CD8-positive, alpha-beta memory T cell (primary cell): Measurements from ENCODE around the gene ADAM10. TPM values are rescaled to one million over a fixed set of nuclear protein-coding genes. Genes with fewer than 3 reads are reported as not detected.

Experiments
- CTCF ChIA-PET: fragments of 350-600 bp; sonication (Branson Sonifier 250); formaldehyde crosslinking; loops from one replicate; lab custom pipeline; 2021; ENCODE audit warnings: antibody characterized with exemption; lab: Charles Lee
- POLR2A ChIA-PET: fragments of 350-600 bp; sonication (Branson Sonifier 250); formaldehyde crosslinking; loops from one replicate; lab custom pipeline; 2021; ENCODE audit warnings: antibody characterized with exemption; lab: Charles Lee
- DNase-seq, 5 donors: peaks; one replicate each; pipeline versions ENCODE4 v3.0.0 to v3.0.0-alpha.2; 2020 to 2022; ENCODE audit warnings: mixed read lengths in 1 of 5
- H3K27ac ChIP-seq: one replicate; pipeline ENCODE4 v1.7.0; 2013; ENCODE audit warnings: low read depth, mild to moderate bottlenecking, low read length, moderate library complexity
- H3K27me3 ChIP-seq: 2 replicates; pipeline ENCODE4 v1.7.0; 2013; ENCODE audit warnings: low read length, mild to moderate bottlenecking; ENCODE audit not compliant: insufficient read depth, poor library complexity, severe bottlenecking
- H3K36me3 ChIP-seq: 2 replicates; pipeline ENCODE4 v1.7.0; 2013; ENCODE audit warnings: mild to moderate bottlenecking, low read length, moderate library complexity; ENCODE audit not compliant: insufficient read depth
- H3K4me1 ChIP-seq: 2 replicates; pipeline ENCODE4 v1.7.0; 2013; ENCODE audit warnings: mild to moderate bottlenecking, low read length, moderate library complexity; ENCODE audit not compliant: insufficient read depth
- H3K4me3 ChIP-seq: 2 replicates; pipeline ENCODE4 v1.7.0; 2013; ENCODE audit warnings: mild to moderate bottlenecking, low read length
- H3K9me3 ChIP-seq: 2 replicates; pipeline ENCODE4 v1.7.0; 2013; ENCODE audit warnings: mild to moderate bottlenecking, low read length
- H3K27ac Mint-ChIP-seq, 8 donors: one replicate each; pipeline ENCODE4 v1.8.0; 2020 to 2021; ENCODE audit warnings: mixed read lengths in 8 of 8, mild to moderate bottlenecking in 6 of 8, inconsistent platforms in 3 of 8, moderate library complexity in 3 of 8
- H3K27me3 Mint-ChIP-seq, 2 donors: one replicate each; pipeline ENCODE4 v1.8.0; 2020 to 2021; ENCODE audit warnings: mixed read lengths in 2 of 2, mild to moderate bottlenecking in 1 of 2, moderate library complexity in 1 of 2
- H3K36me3 Mint-ChIP-seq, 3 donors: one replicate each; pipeline ENCODE4 v1.8.0; 2020 to 2021; ENCODE audit warnings: mixed read lengths in 3 of 3, inconsistent platforms in 1 of 3, mild to moderate bottlenecking in 1 of 3
- H3K4me1 Mint-ChIP-seq, 3 donors: one replicate each; pipeline ENCODE4 v1.8.0; 2020 to 2021; ENCODE audit warnings: mixed read lengths in 3 of 3, inconsistent platforms in 1 of 3, mild to moderate bottlenecking in 1 of 3
- H3K4me3 Mint-ChIP-seq, 7 donors: one replicate each; pipeline ENCODE4 v1.8.0; 2020 to 2021; ENCODE audit warnings: mixed read lengths in 7 of 7, mild to moderate bottlenecking in 6 of 7, moderate library complexity in 4 of 7, inconsistent platforms in 2 of 7
- H3K9me3 Mint-ChIP-seq, 5 donors: one replicate each; pipeline ENCODE4 v1.8.0; 2020 to 2022; ENCODE audit warnings: mixed read lengths in 5 of 5, mild to moderate bottlenecking in 3 of 5, moderate library complexity in 2 of 5, inconsistent platforms in 1 of 5
- polyA plus RNA-seq: library from polyadenylated mRNA; unstranded; fragments of 300-500 nt; fragmentation: Illumina TruSeq; gene quantifications from one replicate; pipeline ENCODE4 v1.2.3, GENCODE V29; 2021
- total RNA-seq, 2 experiments: library from RNA; stranded (reverse); gene quantifications; one replicate each; pipeline ENCODE4 v1.2.3, GENCODE V29; 2021

The ADAM10 gene
- total and polyA plus RNA-seq, 3 experiments from 2014 or later: 81.6 to 120 (median 86.6) TPM

DNA sequence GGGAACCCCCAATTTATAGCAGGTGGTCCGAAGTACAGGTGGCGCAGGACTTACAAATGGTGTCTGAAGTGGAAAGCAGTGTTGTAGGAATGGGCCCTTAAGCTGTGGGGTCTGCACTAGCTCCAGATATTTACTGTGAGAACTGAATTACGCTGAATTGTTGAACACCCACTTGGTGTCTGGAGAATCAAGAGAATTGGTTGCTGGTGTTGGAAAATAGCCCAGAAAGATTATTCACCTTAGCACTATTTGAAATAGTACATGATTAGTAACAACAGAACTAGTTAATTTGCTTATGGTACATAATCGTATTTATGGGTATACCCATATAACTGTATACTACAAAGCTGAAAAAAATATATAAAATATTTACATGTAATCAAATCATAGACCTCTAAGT, 64.8 kb downstream of the ADAM10 start:
- Histone ChIP-seq H3K36me3 (no peaks in the 10 kb centered on the region), H3K27ac (no peak overlapping the region), H3K4me1 (no peaks in the 10 kb centered on the region), H3K27me3 (no peaks in the 10 kb centered on the region), H3K4me3 (no peak overlapping the region), H3K9me3 (no peaks in the 10 kb centered on the region)
- Mint-ChIP-seq H3K4me1 (peaks cover 28 to 65% (median 57%) of the 10 kb centered on the region in 3 donors), H3K4me3 (no peak overlapping the region), H3K27ac (no peak overlapping the region), H3K27me3 (no peaks in the 10 kb centered on the region), H3K9me3 (no peaks in the 10 kb centered on the region), H3K36me3 (peaks cover 0 to 23% (median 4%) of the 10 kb centered on the region in 3 donors)
- no peak for DNase-seq
- CTCF ChIA-PET: no interaction called here
- POLR2A ChIA-PET: no interaction called here

DNA sequence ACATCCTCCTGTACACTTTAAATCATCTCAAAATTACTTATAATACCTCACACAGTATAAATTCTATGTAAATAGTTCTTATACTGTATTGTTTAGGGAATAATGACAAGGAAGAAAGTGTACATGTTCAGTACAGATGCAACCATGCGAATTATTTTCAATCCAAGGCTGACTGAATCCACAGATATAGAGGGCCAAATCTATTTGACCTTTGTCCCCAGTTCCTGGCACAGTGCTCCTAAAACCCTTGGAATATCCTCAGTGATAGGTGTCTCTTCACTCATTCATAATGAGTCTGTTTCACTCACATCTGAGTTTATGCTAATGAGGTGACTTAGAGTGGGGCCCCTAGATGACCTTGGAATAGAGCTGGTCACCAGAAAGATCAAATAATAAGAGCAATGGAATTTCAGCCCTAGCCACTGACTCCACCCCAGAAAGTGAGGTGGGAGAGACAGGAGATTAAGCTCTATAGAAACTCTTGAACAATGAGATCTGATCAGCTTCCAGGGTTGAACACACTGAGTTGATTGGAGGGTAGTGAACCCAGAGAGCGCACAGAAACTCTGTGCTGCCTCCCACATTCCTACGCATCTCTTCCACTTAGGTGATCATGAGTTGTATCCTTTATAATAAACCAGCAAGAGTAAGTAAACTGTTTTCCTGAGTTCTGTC, 65.3 kb downstream of the ADAM10 start:
- DNase-seq: no peak
- POLR2A ChIA-PET: no interaction called here
- H3K4me1 Mint-ChIP-seq: peaks cover 26 to 61% (median 54%) of the 10 kb centered on the region in 3 donors
- no peaks in the 10 kb centered on the region for H3K9me3 Mint-ChIP-seq
- CTCF ChIA-PET: no interaction called here
- no peaks in the 10 kb centered on the region for H3K36me3 ChIP-seq
- no peaks in the 10 kb centered on the region for H3K27me3 ChIP-seq
- H3K4me3 ChIP-seq: no peak overlapping the region
- no peaks in the 10 kb centered on the region for H3K27me3 Mint-ChIP-seq
- no peak overlapping the region for H3K4me3 Mint-ChIP-seq
- no peaks in the 10 kb centered on the region for H3K9me3 ChIP-seq
- no peak overlapping the region for H3K27ac ChIP-seq
- H3K27ac Mint-ChIP-seq: peak overlapping the region in 2 of 8 donors; percentile 7 to 63
- no peaks in the 10 kb centered on the region for H3K4me1 ChIP-seq
- peaks cover 0 to 24% (median 4%) of the 10 kb centered on the region in 3 donors for H3K36me3 Mint-ChIP-seq

DNA sequence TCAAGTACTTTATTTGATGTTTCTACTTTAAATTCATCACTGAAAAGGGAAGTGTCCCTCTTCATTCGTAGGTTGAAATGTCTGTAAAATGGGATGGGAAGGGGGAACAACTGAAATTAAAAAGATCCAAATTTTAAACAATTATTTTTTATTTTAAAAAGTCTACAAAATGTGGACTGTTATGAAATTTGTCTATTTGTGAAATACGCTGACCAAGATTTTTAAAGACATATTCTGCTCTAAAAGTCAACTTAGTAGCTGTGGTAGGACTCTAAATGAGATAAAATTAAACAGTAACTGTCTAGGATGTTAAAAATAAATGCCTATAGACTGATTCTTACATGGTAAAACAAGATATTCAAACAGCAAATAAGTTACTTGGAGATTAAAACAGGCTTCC, 67.3 kb downstream of the ADAM10 start:
- H3K9me3 ChIP-seq: no peaks in the 10 kb centered on the region
- DNase-seq: no peak
- ChIA-PET POLR2A (no interaction called here), CTCF (no interaction called here)
- H3K27ac ChIP-seq: no peak overlapping the region
- no peak overlapping the region for H3K4me3 Mint-ChIP-seq
- H3K27ac Mint-ChIP-seq: peak overlapping the region in 2 of 8 donors; percentile 18 to 19
- no peaks in the 10 kb centered on the region for H3K36me3 ChIP-seq
- H3K36me3 Mint-ChIP-seq: peaks cover 0 to 38% (median 6%) of the 10 kb centered on the region in 3 donors
- H3K27me3 ChIP-seq: no peaks in the 10 kb centered on the region
- H3K4me1 ChIP-seq: no peaks in the 10 kb centered on the region
- peaks cover 26 to 60% (median 52%) of the 10 kb centered on the region in 3 donors for H3K4me1 Mint-ChIP-seq
- no peaks in the 10 kb centered on the region for H3K9me3 Mint-ChIP-seq
- H3K27me3 Mint-ChIP-seq: no peaks in the 10 kb centered on the region
- H3K4me3 ChIP-seq: no peak overlapping the region

DNA sequence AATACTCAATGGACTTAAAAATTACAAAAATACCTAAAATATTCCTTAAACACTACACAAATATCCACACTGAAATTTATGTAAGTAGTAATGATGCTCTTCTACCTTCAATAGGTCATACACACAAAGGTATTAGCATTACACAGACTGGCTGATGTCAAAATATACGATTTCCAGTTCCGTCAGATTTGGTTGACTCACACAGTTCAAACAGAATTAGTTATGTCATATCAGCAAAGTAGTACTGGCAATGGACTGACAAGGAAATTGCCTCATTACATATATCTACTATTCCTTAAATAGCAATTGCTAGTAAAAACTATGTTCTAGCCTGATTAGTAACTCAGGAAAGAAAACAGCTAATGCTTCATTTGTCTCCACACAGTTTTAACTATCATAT, 70.8 kb downstream of the ADAM10 start:
- CTCF ChIA-PET: no interaction called here
- no peaks in the 10 kb centered on the region for H3K36me3 ChIP-seq
- no peaks in the 10 kb centered on the region for H3K9me3 Mint-ChIP-seq
- no peaks in the 10 kb centered on the region for H3K27me3 Mint-ChIP-seq
- peaks cover 18 to 33% (median 26%) of the 10 kb centered on the region in 3 donors for H3K4me1 Mint-ChIP-seq
- no peak overlapping the region for H3K27ac ChIP-seq
- H3K9me3 ChIP-seq: no peaks in the 10 kb centered on the region
- POLR2A ChIA-PET: no interaction called here
- peak overlapping the region in 1 of 8 donors; percentile 29 for H3K27ac Mint-ChIP-seq
- H3K27me3 ChIP-seq: no peaks in the 10 kb centered on the region
- peaks cover 0 to 50% (median 4%) of the 10 kb centered on the region in 3 donors for H3K36me3 Mint-ChIP-seq
- no peak for DNase-seq
- no peak overlapping the region for H3K4me3 ChIP-seq
- H3K4me1 ChIP-seq: no peaks in the 10 kb centered on the region
- H3K4me3 Mint-ChIP-seq: no peak overlapping the region

DNA sequence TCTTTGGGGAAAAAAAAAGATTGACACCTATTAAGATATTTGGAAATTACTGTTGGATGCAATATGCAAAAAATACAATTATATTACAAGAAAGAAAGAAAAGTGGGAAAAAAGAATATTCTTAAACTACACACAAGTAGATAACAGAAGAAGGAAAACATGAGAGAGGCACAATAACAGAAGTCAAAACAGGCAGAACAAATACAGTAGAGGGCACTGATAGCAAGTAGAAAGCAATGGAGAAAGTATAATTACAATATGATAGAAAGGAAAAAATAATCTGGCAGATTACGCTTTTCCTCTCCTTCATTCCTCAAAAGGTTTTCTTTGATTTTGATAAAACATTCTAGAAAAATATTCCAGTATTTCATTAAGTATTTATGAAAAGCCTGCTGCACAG, 72.1 kb downstream of the ADAM10 start:
- H3K4me3 ChIP-seq: no peak overlapping the region
- CTCF ChIA-PET: no interaction called here
- H3K4me1 Mint-ChIP-seq: peaks cover 21 to 29% (median 22%) of the 10 kb centered on the region in 3 donors
- no peaks in the 10 kb centered on the region for H3K27me3 ChIP-seq
- POLR2A ChIA-PET: no interaction called here
- no peaks in the 10 kb centered on the region for H3K9me3 Mint-ChIP-seq
- no peaks in the 10 kb centered on the region for H3K9me3 ChIP-seq
- peak overlapping the region in 3 of 8 donors; percentile 11 to 81 (median 27) for H3K27ac Mint-ChIP-seq
- no peaks in the 10 kb centered on the region for H3K27me3 Mint-ChIP-seq
- H3K27ac ChIP-seq: no peak overlapping the region
- H3K4me1 ChIP-seq: no peaks in the 10 kb centered on the region
- H3K36me3 Mint-ChIP-seq: peaks cover 0 to 57% (median 9%) of the 10 kb centered on the region in 3 donors
- no peak overlapping the region for H3K4me3 Mint-ChIP-seq
- no peaks in the 10 kb centered on the region for H3K36me3 ChIP-seq
- DNase-seq: no peak

DNA sequence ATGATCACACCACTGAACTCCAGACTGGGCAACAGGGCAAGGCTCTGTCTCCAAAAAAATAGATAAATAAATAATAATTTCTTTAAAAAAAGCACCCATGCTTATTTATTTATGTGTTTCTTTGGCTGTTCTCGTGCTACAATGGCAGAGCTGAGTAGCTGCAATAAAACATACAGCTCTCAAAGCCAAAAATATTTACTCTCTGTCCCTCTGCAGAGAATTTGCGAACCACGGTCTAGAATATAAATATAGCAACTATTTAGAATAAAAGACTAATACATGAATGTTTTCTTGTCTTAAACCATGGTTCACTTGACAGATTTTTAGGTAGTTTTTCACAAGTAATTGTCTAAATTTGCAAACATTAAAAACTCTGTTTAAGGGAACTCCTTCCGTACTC, 72.7 kb downstream of the ADAM10 start:
- Histone ChIP-seq H3K27ac (no peak overlapping the region), H3K9me3 (no peaks in the 10 kb centered on the region), H3K27me3 (no peaks in the 10 kb centered on the region), H3K4me3 (no peak overlapping the region), H3K4me1 (no peaks in the 10 kb centered on the region), H3K36me3 (no peaks in the 10 kb centered on the region)
- Mint-ChIP-seq H3K4me1 (peaks cover 18 to 25% (median 21%) of the 10 kb centered on the region in 3 donors), H3K27ac (peak overlapping the region in 2 of 8 donors; percentile 27 to 58), H3K36me3 (peaks cover 0 to 59% (median 12%) of the 10 kb centered on the region in 3 donors), H3K4me3 (no peak overlapping the region), H3K27me3 (no peaks in the 10 kb centered on the region), H3K9me3 (no peaks in the 10 kb centered on the region)
- ChIA-PET POLR2A (no interaction called here), CTCF (no interaction called here)
- no peak for DNase-seq

DNA sequence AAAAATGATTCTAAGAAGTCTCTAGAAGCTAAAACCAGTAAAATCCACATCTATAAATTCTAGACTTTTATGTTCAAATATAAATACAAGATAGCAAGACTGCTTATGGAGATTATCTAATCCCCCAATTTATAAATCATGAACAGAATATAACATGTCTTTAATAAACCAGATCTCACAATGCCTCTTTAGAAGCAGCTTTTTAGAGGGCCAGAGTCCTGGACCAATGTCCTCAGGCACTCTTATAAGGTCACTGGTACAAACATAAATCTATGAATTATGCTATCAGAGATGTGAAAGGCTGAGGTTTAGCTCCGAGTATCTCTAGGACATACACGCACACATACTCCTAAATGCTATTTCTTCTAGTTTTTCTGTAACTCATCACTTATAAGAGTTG, 78.3 kb downstream of the ADAM10 start:
- Mint-ChIP-seq H3K27ac (peak overlapping the region in 2 of 8 donors; percentile 2 to 19), H3K4me3 (no peak overlapping the region), H3K27me3 (no peaks in the 10 kb centered on the region), H3K36me3 (peaks cover 4 to 33% (median 10%) of the 10 kb centered on the region in 3 donors), H3K9me3 (no peaks in the 10 kb centered on the region), H3K4me1 (peaks cover 10 to 19% (median 13%) of the 10 kb centered on the region in 3 donors)
- CTCF ChIA-PET: interaction anchor here (1.0 kb wide), 1 partner anchor 71 kb away, joined by 3 read pairs; no protein-coding TSS in a partner anchor
- H3K27me3 ChIP-seq: no peaks in the 10 kb centered on the region
- H3K4me1 ChIP-seq: no peaks in the 10 kb centered on the region
- H3K9me3 ChIP-seq: no peaks in the 10 kb centered on the region
- H3K36me3 ChIP-seq: no peaks in the 10 kb centered on the region
- DNase-seq: no peak
- H3K27ac ChIP-seq: no peak overlapping the region
- POLR2A ChIA-PET: no interaction called here
- no peak overlapping the region for H3K4me3 ChIP-seq

DNA sequence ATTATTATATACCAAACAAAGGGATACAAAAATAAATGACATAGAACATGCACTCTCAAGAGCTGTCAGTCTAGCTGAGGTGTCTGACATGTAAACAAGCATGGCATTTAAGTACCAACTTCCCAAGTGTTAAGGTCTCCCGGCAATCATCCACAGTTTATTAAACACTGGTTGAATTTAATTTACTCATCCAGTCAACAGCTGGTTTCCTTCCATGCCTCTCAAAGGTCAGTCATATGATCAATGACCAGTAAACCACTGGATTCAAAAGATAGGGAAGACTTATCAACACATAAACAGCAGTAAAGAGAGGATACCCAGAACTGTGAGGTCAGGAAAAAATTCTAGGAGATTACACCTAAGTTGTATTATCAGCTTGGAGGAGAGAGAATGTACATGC, 80.4 kb downstream of the ADAM10 start:
- H3K36me3 Mint-ChIP-seq: peaks cover 8 to 35% (median 15%) of the 10 kb centered on the region in 3 donors

More for the DNA sequence above, 80.4 kb downstream of the ADAM10 start:
- Histone ChIP-seq H3K9me3 (no peaks in the 10 kb centered on the region), H3K27me3 (no peaks in the 10 kb centered on the region), H3K36me3 (peaks cover 10% of the 10 kb centered on the region), H3K4me3 (no peak overlapping the region), H3K27ac (no peak overlapping the region), H3K4me1 (no peaks in the 10 kb centered on the region)
- peaks cover 15 to 19% (median 16%) of the 10 kb centered on the region in 3 donors for H3K4me1 Mint-ChIP-seq
- no peaks in the 10 kb centered on the region for H3K27me3 Mint-ChIP-seq
- no peak for DNase-seq
- no peaks in the 10 kb centered on the region for H3K9me3 Mint-ChIP-seq
- POLR2A ChIA-PET: no interaction called here
- peak overlapping the region in 1 of 8 donors; percentile 66 for H3K27ac Mint-ChIP-seq
- CTCF ChIA-PET: no interaction called here
- no peak overlapping the region for H3K4me3 Mint-ChIP-seq
